Erythroblast (primary cell): ENCODE results near the gene ALDH2.

Experiments
- GATA1 ChIP-seq: IDR thresholded peaks from 2 replicates; pipeline ENCODE4 v1.6.1; 2011; ENCODE audit warnings: low read depth, mild to moderate bottlenecking, control low read depth, low read length, moderate library complexity
- POLR2A ChIP-seq: IDR thresholded peaks from 2 replicates; pipeline ENCODE4 v1.6.1; 2011; ENCODE audit warnings: mild to moderate bottlenecking, low read length

GRCh38 chr12:111769599-111769998 is 2.9 kb downstream of the ALDH2 start:
- TF ChIP-seq POLR2A (no peak), GATA1 (no peak)
